Neutrophil (primary cell): ENCODE data around the gene MAP3K14.
"Not testable (repeated sequence)": the region's sequence is repeated elsewhere in the genome, so short reads cannot be mapped to it uniquely, and the experiment has no call there.

Experiments
- H3K27ac ChIP-seq: fragments of 200-600 bp; sonication (generic); 2 replicates; pipeline ENCODE4 v1.5.1; 2016; ENCODE audit warnings: mild to moderate bottlenecking, moderate library complexity
- H3K27me3 ChIP-seq: fragments of 200-600 bp; sonication (generic); 2 replicates; pipeline ENCODE4 v1.6.0; 2016; ENCODE audit warnings: mild to moderate bottlenecking
- H3K36me3 ChIP-seq: fragments of 200-600 bp; sonication (generic); 2 replicates; pipeline ENCODE4 v1.5.1; 2017
- H3K4me1 ChIP-seq, 2 experiments: fragments of 200-600 bp in 1 of 2; sonication (generic) in 1 of 2; 1 replicate in 1 of 2; 2 replicates in 1 of 2; pipeline versions ENCODE4 v1.5.1 to v1.6.1; 2013 to 2016; ENCODE audit warnings: low read depth in 1 of 2, low read length in 1 of 2, mild to moderate bottlenecking in 1 of 2, moderate library complexity in 1 of 2; ENCODE audit not compliant: control insufficient read depth in 1 of 2, insufficient read depth in 1 of 2
- H3K4me3 ChIP-seq, 2 experiments: fragments of 200-600 bp in 1 of 2; sonication (generic) in 1 of 2; 1 replicate in 1 of 2; 2 replicates in 1 of 2; pipeline ENCODE4 v1.5.1; 2013 to 2016; ENCODE audit warnings: low read depth in 1 of 2, low read length in 1 of 2, mild to moderate bottlenecking in 1 of 2, moderate library complexity in 1 of 2
- H3K9me3 ChIP-seq: fragments of 200-600 bp; sonication (generic); 2 replicates; pipeline ENCODE4 v1.5.1; 2016
- CTCF ChIP-seq: fragments of 200-600 bp; sonication (generic); IDR thresholded peaks from 2 replicates; pipeline ENCODE4 v1.5.1; 2016; ENCODE audit warnings: antibody characterized with exemption

Gene MAP3K14

GRCh38 chr17:45347444-45347843 is 30.6 kb upstream of the MAP3K14 start:
- H3K4me1 ChIP-seq, result no peaks in the 10 kb centered on the region
- peaks cover 7% of the 10 kb centered on the region for H3K27me3 ChIP-seq
- no peaks in the 10 kb centered on the region for H3K9me3 ChIP-seq
- TF ChIP-seq CTCF, result no peak
- H3K27ac ChIP-seq, result no peak overlapping the region
- H3K4me3 ChIP-seq, result no peak overlapping the region
- no peaks in the 10 kb centered on the region for H3K36me3 ChIP-seq

DNA sequence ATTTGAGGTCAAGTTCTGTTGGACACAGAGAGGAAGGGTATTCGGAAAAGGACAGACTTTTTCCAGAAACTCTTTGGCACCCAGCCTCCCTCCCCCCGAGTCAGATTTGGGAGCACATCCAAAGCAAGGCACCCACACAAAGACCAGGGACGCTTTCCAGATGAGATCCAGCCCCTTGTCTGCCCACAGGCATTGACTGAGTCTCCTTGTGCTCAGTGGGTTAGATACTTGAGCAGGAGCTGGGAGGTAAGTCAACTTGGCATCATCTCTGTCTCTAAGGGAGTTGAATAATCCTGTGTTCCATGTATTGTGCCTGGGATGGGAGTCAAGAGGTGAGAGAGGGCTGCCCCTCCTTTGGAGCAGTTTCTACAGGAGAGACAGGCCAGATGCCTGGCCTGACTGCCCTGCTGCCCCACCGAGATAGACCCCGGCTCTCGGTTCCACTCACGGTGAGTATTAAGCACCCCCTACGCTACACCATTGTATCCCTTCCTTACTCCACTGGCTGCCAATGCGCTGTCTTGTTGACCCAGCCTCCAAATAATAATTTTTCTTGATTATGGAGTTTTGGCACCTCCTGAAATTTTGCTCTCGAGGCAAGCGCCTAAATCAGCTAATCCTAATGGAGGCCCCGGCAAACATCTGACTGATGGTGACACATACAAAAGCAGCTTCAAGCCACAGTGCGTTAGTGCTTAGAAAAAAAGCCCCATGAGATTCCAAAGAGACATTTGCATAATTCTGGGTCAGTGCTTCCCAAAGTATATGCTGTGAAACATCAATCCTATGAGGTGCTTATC is 29.6 kb upstream of the MAP3K14 start:
- H3K4me1 ChIP-seq, result no peaks in the 10 kb centered on the region
- H3K4me3 ChIP-seq, result no peak overlapping the region
- H3K9me3 ChIP-seq, result no peaks in the 10 kb centered on the region
- H3K36me3 ChIP-seq, result no peaks in the 10 kb centered on the region
- peaks cover 7% of the 10 kb centered on the region for H3K27me3 ChIP-seq
- TF ChIP-seq CTCF, result no peak
- no peak overlapping the region for H3K27ac ChIP-seq

DNA sequence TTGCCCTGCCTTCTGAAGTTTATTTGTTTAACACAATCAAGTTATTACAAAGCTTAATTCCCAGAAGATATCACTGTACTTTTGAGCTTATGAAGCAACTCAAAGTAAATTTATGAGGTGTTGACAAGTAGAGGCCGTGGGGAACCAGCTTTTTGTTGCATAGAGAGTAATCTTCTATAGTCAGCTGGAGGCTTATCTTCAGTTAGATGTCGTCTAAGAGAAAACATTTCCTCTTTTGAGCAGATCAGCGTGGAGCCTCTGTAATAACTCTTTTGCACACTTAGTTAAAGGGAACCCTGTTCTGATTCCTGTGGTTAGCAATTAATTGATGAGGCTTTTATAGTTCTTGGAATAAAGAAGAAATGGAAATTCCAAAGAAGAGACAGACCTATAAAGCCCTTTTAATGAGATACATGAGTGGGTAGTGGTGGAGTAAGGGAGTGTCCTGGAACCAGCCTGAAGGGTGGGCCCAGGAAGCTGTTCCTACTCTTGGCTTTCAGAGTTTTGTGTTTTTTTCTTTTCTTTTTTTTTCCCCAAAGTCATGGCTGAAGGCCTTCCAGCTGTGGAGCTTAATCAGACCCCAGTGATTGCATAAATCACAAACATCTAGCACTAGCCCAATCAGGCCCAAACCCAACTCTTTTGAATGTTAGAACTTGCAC is 28.9 kb upstream of the MAP3K14 start:
- no peak for TF ChIP-seq CTCF
- no peaks in the 10 kb centered on the region for H3K4me1 ChIP-seq
- no peak overlapping the region for H3K4me3 ChIP-seq
- no peaks in the 10 kb centered on the region for H3K36me3 ChIP-seq
- no peak overlapping the region for H3K27ac ChIP-seq
- H3K9me3 ChIP-seq, result no peaks in the 10 kb centered on the region
- H3K27me3 ChIP-seq, result peaks cover 7% of the 10 kb centered on the region

DNA sequence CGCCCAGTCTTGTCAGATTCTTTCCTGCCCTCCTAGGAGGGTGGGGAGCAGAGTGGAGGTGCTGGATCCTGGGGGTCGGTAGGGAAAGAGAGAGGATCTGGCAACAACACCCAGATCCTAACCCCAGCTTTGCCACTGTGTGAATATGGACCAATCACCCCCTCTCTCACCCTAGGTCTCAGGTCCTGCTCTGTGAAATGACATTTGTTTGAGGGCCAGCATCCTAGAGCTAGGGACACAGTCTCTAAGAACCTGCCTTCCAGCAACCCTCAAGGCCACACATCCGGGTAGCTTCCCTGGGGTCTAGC is 28.4 kb upstream of the MAP3K14 start:
- Histone ChIP-seq H3K4me1 (no peaks in the 10 kb centered on the region), H3K36me3 (no peaks in the 10 kb centered on the region), H3K4me3 (no peak overlapping the region), H3K9me3 (no peaks in the 10 kb centered on the region), H3K27ac (no peak overlapping the region), H3K27me3 (peaks cover 7% of the 10 kb centered on the region)
- TF ChIP-seq CTCF, result no peak

- H3K4me3 ChIP-seq, H3K27ac ChIP-seq, H3K4me1 ChIP-seq, H3K36me3 ChIP-seq, H3K27me3 ChIP-seq, H3K9me3 ChIP-seq: not testable (repeated sequence)
Measured at GRCh38 chr17:45343967-45344664, 27.3 kb upstream of the MAP3K14 start.
